Measurements from ENCODE around the gene CCNO.
A peak's percentile ranks its signal among the peaks of the same experiment; 100 is the strongest.

CCNO gene

GRCh38 chr5:55218967-55219366, 14.4 kb downstream of the CCNO start:
- Histone ChIP-seq H3K27ac (no peak overlapping the region), H3K4me3 (no peak overlapping the region), H3K9ac (ENCODE audit: insufficient read length) (no peak overlapping the region), H3K9me3 (ENCODE audit: low read depth, low read length) (no peaks in the 10 kb centered on the region), H3K36me3 (ENCODE audit: insufficient read depth, low read length) (no peaks in the 10 kb centered on the region; the same call in 1 of the 2 replicates)
- TF ChIP-seq FOXP2 (optimal IDR thresholded peaks at IDR 0.05; ENCODE audit: control extremely low read depth, extremely low read length, insufficient read depth) = no peak
- no peak for DNase-seq (ENCODE audit: low read depth, low spot score)

DNA sequence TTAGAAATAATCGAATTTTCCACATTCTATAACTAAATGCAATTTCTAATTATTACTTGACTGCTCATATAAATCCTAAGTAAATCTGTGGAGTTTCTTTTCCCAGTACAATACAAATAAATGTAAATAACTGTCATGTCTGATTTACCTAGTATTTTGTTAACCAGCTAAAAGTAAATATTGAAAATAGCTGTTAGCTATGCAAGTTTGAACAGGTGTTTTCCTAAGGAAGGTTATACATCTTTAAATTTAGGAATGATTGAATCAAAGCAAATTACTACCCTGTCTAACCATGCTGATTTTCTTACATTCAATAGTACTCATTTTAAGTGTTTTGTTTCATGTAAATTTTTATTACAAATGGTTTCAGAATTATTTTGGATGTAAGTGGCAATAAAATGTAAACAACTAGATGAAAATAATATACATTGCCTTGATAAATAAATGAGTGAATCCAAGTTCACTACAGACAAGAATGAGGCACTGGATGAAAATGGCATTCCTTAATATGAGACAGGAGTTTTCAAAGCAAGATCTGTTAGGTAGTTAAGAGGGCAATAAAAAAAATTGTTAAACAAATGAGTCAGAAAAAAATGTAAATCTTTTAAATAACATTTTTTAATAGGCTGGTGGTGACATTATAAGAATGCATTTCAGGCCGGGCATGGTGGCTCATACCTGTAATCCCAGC, 22.1 kb downstream of the CCNO start:
- TF ChIP-seq EZH2 (IDR thresholded peaks at IDR 0.05) = no peak
- no peak for TF ChIP-seq POLR2AphosphoS5 (IDR thresholded peaks at IDR 0.05; ENCODE audit: borderline replicate concordance, low read depth, low read length)
- no peak for TF ChIP-seq FOXP2 (optimal IDR thresholded peaks at IDR 0.05; ENCODE audit: control extremely low read depth, extremely low read length, insufficient read depth)
- Histone ChIP-seq H3K4me3 (no peak overlapping the region), H3K27ac (no peak overlapping the region), H3K9me3 (ENCODE audit: low read depth, low read length) (no peaks in the 10 kb centered on the region), H3K9ac (ENCODE audit: insufficient read length) (no peak overlapping the region), H3K36me3 (ENCODE audit: insufficient read depth, low read length) (no peaks in the 10 kb centered on the region)
- no peak for DNase-seq (ENCODE audit: low read depth, low spot score)

- no peaks in the 10 kb centered on the region for H3K36me3 ChIP-seq (ENCODE audit: insufficient read depth, low read length)
- no peaks in the 10 kb centered on the region for H3K9me3 ChIP-seq (ENCODE audit: low read depth, low read length)
- TF ChIP-seq FOXP2 (optimal IDR thresholded peaks at IDR 0.05; ENCODE audit: control extremely low read depth, extremely low read length, insufficient read depth) (no peak), POLR2AphosphoS5 (IDR thresholded peaks at IDR 0.05; ENCODE audit: borderline replicate concordance, low read depth, low read length) (no peak), EZH2 (IDR thresholded peaks at IDR 0.05) (no peak)
- no peak overlapping the region for H3K4me3 ChIP-seq
- DNase-seq (ENCODE audit: low read depth, low spot score) = no peak
- H3K27ac ChIP-seq = no peak overlapping the region
- H3K9ac ChIP-seq (ENCODE audit: insufficient read length) = no peak overlapping the region
These were observed 28.4 kb downstream of the CCNO start for GRCh38 chr5:55205001-55205400.

DNA sequence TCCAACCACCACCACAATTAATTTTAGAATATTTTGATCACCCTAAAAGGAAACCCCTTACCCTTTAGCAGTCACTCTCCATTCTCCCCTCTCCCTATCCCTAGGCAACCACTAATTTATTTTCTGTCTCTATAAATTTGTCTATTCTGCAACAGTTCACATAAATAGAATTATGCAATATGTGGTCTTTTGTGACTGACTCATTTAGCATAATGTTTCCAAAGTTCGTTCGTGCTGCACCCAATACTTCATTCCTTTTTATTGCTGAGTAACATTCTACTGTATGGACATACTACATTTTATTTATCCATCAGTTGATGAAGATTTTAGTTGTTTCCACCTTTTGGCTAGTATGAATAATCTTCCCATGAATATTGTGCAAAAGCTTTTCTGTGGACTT, 42.2 kb downstream of the CCNO start:
- no peaks in the 10 kb centered on the region for H3K36me3 ChIP-seq (ENCODE audit: insufficient read depth, low read length)

DNA sequence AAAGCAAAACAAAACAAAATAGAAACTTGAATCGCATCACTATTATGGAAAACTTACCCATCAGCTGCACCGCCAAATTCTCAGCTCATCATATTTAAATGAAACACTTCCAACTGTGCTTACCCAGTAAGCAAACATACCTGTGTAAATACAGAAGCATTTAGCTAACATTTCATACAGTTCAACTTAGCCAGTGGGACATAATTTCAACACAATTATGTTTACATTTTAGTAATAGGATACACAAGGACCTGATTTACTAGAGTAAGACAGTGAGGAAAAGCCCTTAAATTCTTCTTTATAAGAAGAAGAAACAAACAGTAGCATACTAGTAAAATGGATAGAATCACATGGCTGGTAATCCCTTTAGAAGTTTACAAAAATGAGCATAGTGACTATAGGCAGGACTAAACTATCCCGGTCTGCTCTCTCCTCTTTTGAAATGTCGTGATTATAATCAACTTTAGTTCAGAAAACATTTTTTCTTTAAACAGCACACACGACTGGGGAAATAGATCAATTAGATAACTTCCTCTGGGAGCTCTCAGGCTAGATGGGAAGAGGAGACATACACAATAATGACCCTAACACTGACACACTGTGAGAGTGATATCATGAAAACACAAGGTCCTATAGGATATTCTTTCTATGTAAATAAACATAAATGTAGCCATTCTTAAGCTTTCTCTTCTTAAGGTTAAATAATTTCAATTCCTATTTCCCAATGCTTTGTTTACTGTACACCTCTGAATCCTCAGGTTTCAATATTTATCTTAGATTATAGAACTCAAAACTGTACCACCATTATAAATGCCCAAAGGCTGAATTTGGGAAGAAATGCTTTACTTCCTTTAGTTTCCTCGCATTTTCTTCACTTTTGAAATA, 44.5 kb downstream of the CCNO start:
- Histone ChIP-seq H3K9ac (ENCODE audit: insufficient read length) (no peak overlapping the region), H3K36me3 (ENCODE audit: insufficient read depth, low read length) (no peaks in the 10 kb centered on the region), H3K4me3 (no peak overlapping the region), H3K9me3 (ENCODE audit: low read depth, low read length) (no peaks in the 10 kb centered on the region), H3K27ac (no peak overlapping the region)
- no peak for DNase-seq (ENCODE audit: low read depth, low spot score)
- no peak for TF ChIP-seq EZH2 (IDR thresholded peaks at IDR 0.05)

More for the DNA sequence above, 42.2 kb downstream of the CCNO start:
- Histone ChIP-seq H3K4me3 (no peak overlapping the region), H3K9ac (ENCODE audit: insufficient read length) (no peak overlapping the region), H3K27ac (no peak overlapping the region), H3K9me3 (ENCODE audit: low read depth, low read length) (no peaks in the 10 kb centered on the region)
- TF ChIP-seq EZH2 (IDR thresholded peaks at IDR 0.05) = no peak
- TF ChIP-seq POLR2AphosphoS5 (IDR thresholded peaks at IDR 0.05; ENCODE audit: borderline replicate concordance, low read depth, low read length) = no peak
- TF ChIP-seq FOXP2 (optimal IDR thresholded peaks at IDR 0.05; ENCODE audit: control extremely low read depth, extremely low read length, insufficient read depth) = no peak
- no peak for DNase-seq (ENCODE audit: low read depth, low spot score)

DNA sequence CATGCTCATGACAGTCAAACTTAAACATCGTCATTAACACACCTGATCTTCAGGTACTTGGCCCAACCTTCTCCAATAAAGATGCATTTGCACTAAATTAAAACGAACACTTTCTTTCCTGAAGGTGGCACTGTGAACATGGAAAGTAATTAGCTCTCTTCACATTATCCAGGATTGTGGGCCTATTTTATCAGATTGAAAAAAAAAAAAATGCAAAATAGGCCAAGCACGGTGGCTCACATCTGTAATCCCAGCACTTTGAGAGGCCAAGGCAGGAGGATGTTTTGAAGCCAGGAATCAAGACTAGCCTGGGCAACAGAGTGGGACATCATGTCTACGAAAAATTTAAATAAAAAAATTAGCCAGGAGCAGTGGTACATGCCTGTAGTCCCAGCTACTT, 46.0 kb downstream of the CCNO start:
- Histone ChIP-seq H3K9me3 (ENCODE audit: low read depth, low read length) (no peaks in the 10 kb centered on the region), H3K4me3 (no peak overlapping the region), H3K36me3 (ENCODE audit: insufficient read depth, low read length) (no peaks in the 10 kb centered on the region), H3K9ac (ENCODE audit: insufficient read length) (no peak overlapping the region), H3K27ac (no peak overlapping the region)
- DNase-seq (ENCODE audit: low read depth, low spot score) = peak; percentile 18
- TF ChIP-seq EZH2 (IDR thresholded peaks at IDR 0.05) (no peak), POLR2AphosphoS5 (IDR thresholded peaks at IDR 0.05; ENCODE audit: borderline replicate concordance, low read depth, low read length) (no peak), FOXP2 (optimal IDR thresholded peaks at IDR 0.05; ENCODE audit: control extremely low read depth, extremely low read length, insufficient read depth) (no peak)
